Keratinocyte (primary cell): ENCODE results near the gene HIVEP2. TPM values are rescaled to one million over a fixed set of nuclear protein-coding genes. Genes with fewer than 3 reads are reported as not detected.
"Not testable (repeated sequence)": the region's sequence is repeated elsewhere in the genome, so short reads cannot be mapped to it uniquely, and the experiment has no call there.

ENCODE experiments used
- DNase-seq: peaks from one replicate; pipeline ENCODE4 v3.0.0-alpha.2; 2011; ENCODE audit warnings: low read depth, missing footprints, low spot score
- FAIRE-seq: peaks from 2 replicates; lab custom pipeline; 2011; peaks lifted over from hg19 to GRCh38; lab: Jason Lieb, UNC
- H2AFZ ChIP-seq: 2 replicates; pipeline ENCODE4 v1.6.0; 2012; ENCODE audit warnings: low read length, control low read depth, inconsistent platforms; ENCODE audit not compliant: control insufficient read depth
- H3K27ac ChIP-seq: 2 replicates; pipeline ENCODE4 v1.5.1; 2011; ENCODE audit warnings: low read length; ENCODE audit not compliant: control insufficient read depth, insufficient read depth
- H3K27me3 ChIP-seq: 3 replicates; pipeline ENCODE4 v1.6.0; 2011; ENCODE audit warnings: low read length; ENCODE audit not compliant: control insufficient read depth, insufficient read depth; ENCODE audit errors: extremely low read depth
- H3K36me3 ChIP-seq, 2 experiments: 2 replicates in 1 of 2; 3 replicates in 1 of 2; pipeline ENCODE4 v1.5.1; 2011; ENCODE audit warnings: low read length in 2 of 2, mild to moderate bottlenecking in 1 of 2; ENCODE audit not compliant: control insufficient read depth in 2 of 2, insufficient read depth in 2 of 2; ENCODE audit errors: extremely low read depth in 1 of 2
- H3K4me1 ChIP-seq: 3 replicates; pipeline ENCODE4 v1.5.1; 2011; ENCODE audit warnings: low read length; ENCODE audit not compliant: control insufficient read depth, insufficient read depth; ENCODE audit errors: extremely low read depth
- H3K4me2 ChIP-seq: 3 replicates; pipeline ENCODE4 v1.6.0; 2011; ENCODE audit warnings: low read depth, low read length; ENCODE audit not compliant: control insufficient read depth, insufficient read depth; ENCODE audit errors: extremely low read depth
- H3K4me3 ChIP-seq, 3 experiments: fragments of 200-600 bp in 1 of 3; sonication (generic) in 1 of 3; 2 replicates in 2 of 3; 3 replicates in 1 of 3; pipeline ENCODE4 v1.5.1; 2011 to 2016; ENCODE audit warnings: low read length in 3 of 3, mild to moderate bottlenecking in 3 of 3, control low read depth in 2 of 3, inconsistent platforms in 1 of 3, low read depth in 1 of 3, mixed read lengths in 1 of 3, mixed run types in 1 of 3, moderate library complexity in 1 of 3; ENCODE audit not compliant: control insufficient read depth in 2 of 3, insufficient read depth in 2 of 3; ENCODE audit errors: extremely low read depth in 1 of 3
- H3K79me2 ChIP-seq: 2 replicates; pipeline ENCODE4 v1.6.0; 2012; ENCODE audit warnings: low read length; ENCODE audit not compliant: control insufficient read depth, insufficient read depth
- H3K9ac ChIP-seq: 3 replicates; pipeline ENCODE4 v1.6.0; 2011; ENCODE audit warnings: low read length; ENCODE audit not compliant: control insufficient read depth, insufficient read depth; ENCODE audit errors: extremely low read depth
- H3K9me1 ChIP-seq: 3 replicates; pipeline ENCODE4 v1.6.0; 2011; ENCODE audit warnings: low read length; ENCODE audit not compliant: control insufficient read depth, insufficient read depth; ENCODE audit errors: extremely low read depth
- H3K9me3 ChIP-seq: 2 replicates; pipeline ENCODE4 v1.5.1; 2012; ENCODE audit warnings: low read depth, low read length; ENCODE audit not compliant: control insufficient read depth
- H4K20me1 ChIP-seq: 3 replicates; pipeline ENCODE4 v1.6.0; 2011; ENCODE audit warnings: low read length; ENCODE audit not compliant: control insufficient read depth, insufficient read depth; ENCODE audit errors: extremely low read depth
- CTCF ChIP-seq, 3 experiments: IDR thresholded peaks in 1 of 3; conservative IDR thresholded peaks in 1 of 3; optimal IDR thresholded peaks in 1 of 3; 2 replicates in 2 of 3; 3 replicates in 1 of 3; pipeline versions ENCODE3 to v1.5.1; 2011; ENCODE audit warnings: low read length in 3 of 3, mild to moderate bottlenecking in 3 of 3, moderate library complexity in 2 of 3, control low read depth in 1 of 3, inconsistent platforms in 1 of 3; ENCODE audit not compliant: insufficient read depth in 2 of 3; ENCODE audit errors: extremely low read depth in 1 of 3
- EZH2 ChIP-seq: IDR thresholded peaks from one replicate; pipeline ENCODE4 v1.6.1; 2012; ENCODE audit warnings: inconsistent platforms, mild to moderate bottlenecking, low read length, moderate library complexity
- dilution Hi-C: fragments of 300-500 bp; cut with MboI; formaldehyde crosslinking; loops from one replicate; pipeline ENCODE4 v1.7.0; 2020; ENCODE audit warnings: low sequenced_read_pairs; ENCODE audit not compliant: extremely low pct_ligation_motif_present
- polyA plus RNA-seq, 5 experiments: library from polyadenylated mRNA; depleted of rRNA in 3 of 5; stranded (reverse) in 3 of 5; stranded (forward) in 1 of 5; unstranded in 1 of 5; fragments of >200 nt; gene quantifications; 1 replicate in 1 of 5; 2 replicates in 3 of 5; 3 replicates in 1 of 5; pipeline versions ENCODE4 v1.2.1 to v1.2.3, GENCODE V29; 2011 to 2012; ENCODE audit warnings: missing spikeins in 2 of 5, low read depth in 1 of 5, low replicate concordance in 1 of 5

The HIVEP2 gene
- polyA plus RNA-seq, 1 donor (not counting 4 experiments of a cell fraction or from before 2014, with no cell fraction given): 8.9 TPM

GRCh38 chr6:142984386-142984785 lies 39.4 kb upstream of the HIVEP2 start:
- Histone ChIP-seq H3K36me3 (no peaks in the 10 kb centered on the region), H3K27ac (no peak overlapping the region), H3K9ac (no peak overlapping the region), H3K9me3 (no peaks in the 10 kb centered on the region), H3K27me3 (no peaks in the 10 kb centered on the region), H3K9me1 (no peaks in the 10 kb centered on the region), H2AFZ (no peak overlapping the region), H3K79me2 (no peaks in the 10 kb centered on the region), H3K4me1 (no peaks in the 10 kb centered on the region), H3K4me2 (no peak overlapping the region), H3K4me3 (no peak overlapping the region), H4K20me1 (no peaks in the 10 kb centered on the region)
- no peak for TF ChIP-seq CTCF (optimal IDR thresholded peaks at IDR 0.05 in 1 of 3, IDR thresholded peaks at IDR 0.05 in 1 of 3, conservative IDR thresholded peaks at IDR 0.05 in 1 of 3; ENCODE audit: extremely low read depth in 1 of 3, insufficient read depth in 2 of 3, low read length in 3 of 3)
- TF ChIP-seq EZH2: no peak
- DNase-seq (no peak), FAIRE-seq (no peak)
- dilution Hi-C loops: no loop called here

GRCh38 chr6:142975365-142975764 lies 30.4 kb upstream of the HIVEP2 start:
- H3K9me3 ChIP-seq: no peaks in the 10 kb centered on the region
- DNase-seq: no peak
- no peaks in the 10 kb centered on the region for H3K27me3 ChIP-seq
- H3K9me1 ChIP-seq: no peaks in the 10 kb centered on the region
- H3K4me1 ChIP-seq: no peaks in the 10 kb centered on the region
- H3K4me3 ChIP-seq: no peak overlapping the region
- no peak for FAIRE-seq
- H2AFZ ChIP-seq: no peak overlapping the region
- H3K36me3 ChIP-seq: no peaks in the 10 kb centered on the region
- no peaks in the 10 kb centered on the region for H3K79me2 ChIP-seq
- dilution Hi-C loops: no loop called here
- no peak overlapping the region for H3K4me2 ChIP-seq
- no peak overlapping the region for H3K9ac ChIP-seq
- H4K20me1 ChIP-seq: no peaks in the 10 kb centered on the region
- no peak overlapping the region for H3K27ac ChIP-seq
- no peak for TF ChIP-seq CTCF (optimal IDR thresholded peaks at IDR 0.05 in 1 of 3, IDR thresholded peaks at IDR 0.05 in 1 of 3, conservative IDR thresholded peaks at IDR 0.05 in 1 of 3; ENCODE audit: extremely low read depth in 1 of 3, insufficient read depth in 2 of 3, low read length in 3 of 3)
- no peak for TF ChIP-seq EZH2

GRCh38 chr6:142970941-142971340 lies 26.0 kb upstream of the HIVEP2 start:
- not testable (repeated sequence) for H2AFZ ChIP-seq

More at GRCh38 chr6:142970941-142971340, 26.0 kb upstream of the HIVEP2 start:
- H3K36me3 ChIP-seq, H3K27ac ChIP-seq, DNase-seq, dilution Hi-C loops, H3K4me3 ChIP-seq, H3K9ac ChIP-seq, H3K79me2 ChIP-seq, H4K20me1 ChIP-seq, H3K9me3 ChIP-seq, H3K4me1 ChIP-seq, H3K9me1 ChIP-seq, H3K27me3 ChIP-seq, FAIRE-seq, H3K4me2 ChIP-seq: not testable (repeated sequence)
